ENCODE results near the gene PSMA8. TPM values are rescaled to one million over a fixed set of nuclear protein-coding genes. Genes with fewer than 3 reads are reported as not detected.

The PSMA8 gene
- total RNA-seq, 1 experiment from 2014 or later, result not detected

Other genes starting within 250 kb of the PSMA8 start
- gene SS18, start 43.3 kb upstream of the PSMA8 start, total RNA-seq (2021), result 35.4 and 52.2 TPM in 2 replicates
- 2.3 and 2.8 TPM in 2 replicates for gene TAF4B, start 92.6 kb downstream of the PSMA8 start, total RNA-seq (2021)